Panc1 (cell line): ENCODE data around the gene SNORC. TPM values are rescaled to one million over a fixed set of nuclear protein-coding genes. Genes with fewer than 3 reads are reported as not detected.

Source experiments
- ATAC-seq: fragments of 200-7000 bp; cut with Tn5 transposase; 2 replicates; pipeline ENCODE4 v1.9.1; 2020; ENCODE audit warnings: mild to moderate bottlenecking, moderate library complexity
- BruUV-seq: library from RNA; stranded (reverse); fragments of 400-500 nt; replicated peaks from 2 replicates; lab custom pipeline; 2021; lab: Mats Ljungman, UMichigan
- CTCF ChIA-PET: fragments of 300-600 bp; sonication (Branson Sonifier 250); formaldehyde crosslinking; loops from one replicate; lab custom pipeline; 2022; ENCODE audit warnings: antibody characterized with exemption; lab: Charles Lee
- POLR2A ChIA-PET: fragments of 300-600 bp; sonication (Branson Sonifier 250); formaldehyde crosslinking; loops from one replicate; lab custom pipeline; 2022; ENCODE audit warnings: antibody characterized with exemption; lab: Charles Lee
- DNase-seq: peaks from one replicate; pipeline ENCODE4 v3.0.0-alpha.2; 2010; ENCODE audit warnings: low read depth, low spot score
- H3K27ac ChIP-seq: 2 replicates; pipeline ENCODE4 v1.5.1; 2011; ENCODE audit warnings: mild to moderate bottlenecking, low read length, inconsistent platforms
- H3K27me3 ChIP-seq: fragments of 200-500 bp; sonication (Bioruptor generic); 2 replicates; pipeline ENCODE4 v1.6.0; 2014; ENCODE audit warnings: low read length, inconsistent platforms; ENCODE audit not compliant: control insufficient read depth, insufficient read depth
- H3K36me3 ChIP-seq: fragments of 200-500 bp; sonication (Bioruptor generic); 2 replicates; pipeline ENCODE4 v1.5.1; 2014; ENCODE audit warnings: inconsistent platforms, mild to moderate bottlenecking, low read length, moderate library complexity; ENCODE audit not compliant: control insufficient read depth, insufficient read depth
- H3K4me1 ChIP-seq: 2 replicates; pipeline ENCODE4 v1.5.1; 2011; ENCODE audit warnings: inconsistent platforms, mild to moderate bottlenecking, low read length, moderate library complexity; ENCODE audit not compliant: control insufficient read depth, insufficient read depth
- H3K4me3 ChIP-seq, 2 experiments: 2 replicates each; pipeline ENCODE4 v1.5.1; 2011 to 2012; ENCODE audit warnings: low read depth in 2 of 2, low read length in 2 of 2, mild to moderate bottlenecking in 2 of 2, inconsistent platforms in 1 of 2, moderate library complexity in 1 of 2
- H3K9me3 ChIP-seq: fragments of 200-500 bp; sonication (Bioruptor generic); 2 replicates; pipeline ENCODE4 v1.5.1; 2014; ENCODE audit warnings: low read depth, mild to moderate bottlenecking, inconsistent platforms, low read length, moderate library complexity; ENCODE audit not compliant: control insufficient read depth, insufficient read depth
- POLR2AphosphoS5 ChIP-seq: IDR thresholded peaks from 2 replicates; pipeline ENCODE4 v1.6.1; 2012; ENCODE audit warnings: mild to moderate bottlenecking, low read depth, low read length, moderate library complexity
- SIN3A ChIP-seq: IDR thresholded peaks from 2 replicates; pipeline ENCODE4 v1.6.1; 2012; ENCODE audit warnings: low read depth, mild to moderate bottlenecking, low read length, moderate library complexity, borderline replicate concordance; ENCODE audit not compliant: insufficient read depth
- TCF7L2 ChIP-seq: IDR thresholded peaks from 2 replicates; pipeline ENCODE4 v1.6.1; 2011; ENCODE audit warnings: mild to moderate bottlenecking, low read depth, low read length, inconsistent platforms
- in situ Hi-C: cut with HindIII; loops from 2 replicates; pipeline ENCODE4 v1.10.0; 2016; ENCODE audit warnings: low sequenced_read_pairs, low pct_unique_long_range_greater_than_20kb
- intact Hi-C: fragments of 100-400 bp; cut with micrococcal nuclease; formaldehyde crosslinking; loops from one replicate; pipeline ENCODE4 v1.10.0; 2022; ENCODE audit not compliant: unreplicated experiment
- total RNA-seq: library from RNA; stranded (reverse); gene quantifications from one replicate; pipeline ENCODE4 v1.2.1, GENCODE V29; 2021; ENCODE audit not compliant: unreplicated experiment
- TF ChIP-seq, protein P1 (sequence below): fragments of 450-650 bp; IDR thresholded peaks from 2 replicates; pipeline ENCODE4 v1.5.1; 2017; ENCODE audit warnings: mild to moderate bottlenecking
- TF ChIP-seq, protein P2 (sequence below), 2 experiments: IDR thresholded peaks; 2 replicates each; pipeline ENCODE4 v1.6.1; 2011 to 2012; ENCODE audit warnings: low read depth in 2 of 2, control low read depth in 1 of 2, low read length in 1 of 2, mild to moderate bottlenecking in 1 of 2, moderate library complexity in 1 of 2; ENCODE audit not compliant: insufficient read depth in 1 of 2

The SNORC gene
- total RNA-seq, 1 experiment from 2014 or later = 6.8 TPM

DNA sequence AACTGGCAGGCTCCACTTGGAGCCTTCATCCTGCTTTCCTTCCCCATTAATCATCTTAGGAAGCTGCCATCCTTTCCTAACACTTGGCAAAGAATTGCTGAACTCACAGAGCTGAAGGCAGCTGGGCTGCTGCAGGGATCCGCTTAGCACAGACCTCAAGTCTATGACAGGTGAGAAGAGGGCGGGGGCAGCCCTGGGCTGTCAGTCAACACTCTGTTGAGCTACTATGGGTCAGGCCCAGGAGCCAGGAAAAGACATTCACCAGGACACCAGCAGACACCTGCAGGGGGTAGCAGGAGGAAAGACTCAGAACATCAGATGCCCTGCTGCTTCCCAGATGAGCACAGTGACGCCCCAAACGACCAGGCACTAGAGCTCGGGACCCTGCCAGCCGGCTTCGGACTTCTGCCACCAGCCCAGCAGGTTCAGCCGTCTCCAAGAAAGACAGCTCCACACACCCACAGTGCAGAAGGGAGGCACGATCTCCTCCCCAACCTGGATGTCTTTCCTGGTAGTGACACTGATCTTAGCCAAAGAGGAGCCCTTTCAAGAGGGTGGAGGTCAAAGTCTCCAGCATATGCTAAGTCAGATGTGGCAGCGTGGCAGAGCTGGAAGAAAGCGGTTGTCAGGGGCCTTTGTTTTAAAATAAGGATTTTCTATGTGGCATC lies 55.2 kb downstream of the SNORC start:
- ChIA-PET POLR2A (no interaction called here), CTCF (no interaction called here)
- BruUV-seq = no TSS peak
- in situ Hi-C loops (no loop called here), intact Hi-C loops (no loop called here)
- DNase-seq (no peak), ATAC-seq (no peak)
- H3K27me3 ChIP-seq = no peaks in the 10 kb centered on the region
- H3K36me3 ChIP-seq = no peaks in the 10 kb centered on the region
- H3K9me3 ChIP-seq = no peaks in the 10 kb centered on the region
- H3K4me1 ChIP-seq = peaks cover 5% of the 10 kb centered on the region; the same call in 1 of the 2 replicates
- TF ChIP-seq, protein P1, sequence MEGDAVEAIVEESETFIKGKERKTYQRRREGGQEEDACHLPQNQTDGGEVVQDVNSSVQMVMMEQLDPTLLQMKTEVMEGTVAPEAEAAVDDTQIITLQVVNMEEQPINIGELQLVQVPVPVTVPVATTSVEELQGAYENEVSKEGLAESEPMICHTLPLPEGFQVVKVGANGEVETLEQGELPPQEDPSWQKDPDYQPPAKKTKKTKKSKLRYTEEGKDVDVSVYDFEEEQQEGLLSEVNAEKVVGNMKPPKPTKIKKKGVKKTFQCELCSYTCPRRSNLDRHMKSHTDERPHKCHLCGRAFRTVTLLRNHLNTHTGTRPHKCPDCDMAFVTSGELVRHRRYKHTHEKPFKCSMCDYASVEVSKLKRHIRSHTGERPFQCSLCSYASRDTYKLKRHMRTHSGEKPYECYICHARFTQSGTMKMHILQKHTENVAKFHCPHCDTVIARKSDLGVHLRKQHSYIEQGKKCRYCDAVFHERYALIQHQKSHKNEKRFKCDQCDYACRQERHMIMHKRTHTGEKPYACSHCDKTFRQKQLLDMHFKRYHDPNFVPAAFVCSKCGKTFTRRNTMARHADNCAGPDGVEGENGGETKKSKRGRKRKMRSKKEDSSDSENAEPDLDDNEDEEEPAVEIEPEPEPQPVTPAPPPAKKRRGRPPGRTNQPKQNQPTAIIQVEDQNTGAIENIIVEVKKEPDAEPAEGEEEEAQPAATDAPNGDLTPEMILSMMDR = no peak
- TF ChIP-seq, protein P2, sequence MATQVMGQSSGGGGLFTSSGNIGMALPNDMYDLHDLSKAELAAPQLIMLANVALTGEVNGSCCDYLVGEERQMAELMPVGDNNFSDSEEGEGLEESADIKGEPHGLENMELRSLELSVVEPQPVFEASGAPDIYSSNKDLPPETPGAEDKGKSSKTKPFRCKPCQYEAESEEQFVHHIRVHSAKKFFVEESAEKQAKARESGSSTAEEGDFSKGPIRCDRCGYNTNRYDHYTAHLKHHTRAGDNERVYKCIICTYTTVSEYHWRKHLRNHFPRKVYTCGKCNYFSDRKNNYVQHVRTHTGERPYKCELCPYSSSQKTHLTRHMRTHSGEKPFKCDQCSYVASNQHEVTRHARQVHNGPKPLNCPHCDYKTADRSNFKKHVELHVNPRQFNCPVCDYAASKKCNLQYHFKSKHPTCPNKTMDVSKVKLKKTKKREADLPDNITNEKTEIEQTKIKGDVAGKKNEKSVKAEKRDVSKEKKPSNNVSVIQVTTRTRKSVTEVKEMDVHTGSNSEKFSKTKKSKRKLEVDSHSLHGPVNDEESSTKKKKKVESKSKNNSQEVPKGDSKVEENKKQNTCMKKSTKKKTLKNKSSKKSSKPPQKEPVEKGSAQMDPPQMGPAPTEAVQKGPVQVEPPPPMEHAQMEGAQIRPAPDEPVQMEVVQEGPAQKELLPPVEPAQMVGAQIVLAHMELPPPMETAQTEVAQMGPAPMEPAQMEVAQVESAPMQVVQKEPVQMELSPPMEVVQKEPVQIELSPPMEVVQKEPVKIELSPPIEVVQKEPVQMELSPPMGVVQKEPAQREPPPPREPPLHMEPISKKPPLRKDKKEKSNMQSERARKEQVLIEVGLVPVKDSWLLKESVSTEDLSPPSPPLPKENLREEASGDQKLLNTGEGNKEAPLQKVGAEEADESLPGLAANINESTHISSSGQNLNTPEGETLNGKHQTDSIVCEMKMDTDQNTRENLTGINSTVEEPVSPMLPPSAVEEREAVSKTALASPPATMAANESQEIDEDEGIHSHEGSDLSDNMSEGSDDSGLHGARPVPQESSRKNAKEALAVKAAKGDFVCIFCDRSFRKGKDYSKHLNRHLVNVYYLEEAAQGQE (IDR thresholded peaks at IDR 0.05; ENCODE audit: insufficient read depth in 1 of 2, low read depth in 2 of 2, low read length in 1 of 2) = no peak
- TF ChIP-seq TCF7L2 (no peak), POLR2AphosphoS5 (no peak), SIN3A (no peak)
- no peak overlapping the region for H3K27ac ChIP-seq
- H3K4me3 ChIP-seq = no peak overlapping the region

DNA sequence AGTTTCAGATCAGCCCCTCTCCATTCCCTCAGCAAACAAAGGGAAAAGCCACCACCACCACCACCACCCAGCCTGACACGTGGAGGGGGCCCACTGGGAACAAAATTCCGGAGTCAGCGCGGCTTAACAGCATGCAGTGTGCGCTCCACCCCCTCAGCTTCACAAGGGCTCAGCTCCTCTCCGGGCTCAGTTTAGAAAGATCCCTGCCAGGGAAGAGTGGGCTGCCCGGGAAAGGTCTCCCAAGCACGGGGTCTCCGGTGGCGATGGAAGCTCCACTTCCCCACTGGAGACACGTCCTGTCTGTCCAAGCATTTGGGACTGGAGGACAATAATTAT lies 55.7 kb downstream of the SNORC start:
- CTCF ChIA-PET = no interaction called here
- Histone ChIP-seq H3K9me3 (no peaks in the 10 kb centered on the region), H3K27ac (no peak overlapping the region), H3K36me3 (no peaks in the 10 kb centered on the region), H3K27me3 (no peaks in the 10 kb centered on the region), H3K4me3 (no peak overlapping the region), H3K4me1 (peaks cover 5% of the 10 kb centered on the region; the same call in 1 of the 2 replicates)
- DNase-seq = no peak
- no peak for ATAC-seq
- no TSS peak for BruUV-seq
- intact Hi-C loops = no loop called here
- POLR2A ChIA-PET = no interaction called here
- TF ChIP-seq, protein P2 (IDR thresholded peaks at IDR 0.05; ENCODE audit: insufficient read depth in 1 of 2, low read depth in 2 of 2, low read length in 1 of 2) = no peak
- TF ChIP-seq POLR2AphosphoS5 = no peak
- no peak for TF ChIP-seq SIN3A
- TF ChIP-seq, protein P1 = no peak
- TF ChIP-seq TCF7L2 = no peak
- in situ Hi-C loops = no loop called here
